ENCODE measurements around the gene OPTN. TPM values are rescaled to one million over a fixed set of nuclear protein-coding genes. Genes with fewer than 3 reads are reported as not detected.

The OPTN gene
- total and polyA plus RNA-seq, 2 experiments from 2014 or later = 48.7 to 79.4 TPM

DNA sequence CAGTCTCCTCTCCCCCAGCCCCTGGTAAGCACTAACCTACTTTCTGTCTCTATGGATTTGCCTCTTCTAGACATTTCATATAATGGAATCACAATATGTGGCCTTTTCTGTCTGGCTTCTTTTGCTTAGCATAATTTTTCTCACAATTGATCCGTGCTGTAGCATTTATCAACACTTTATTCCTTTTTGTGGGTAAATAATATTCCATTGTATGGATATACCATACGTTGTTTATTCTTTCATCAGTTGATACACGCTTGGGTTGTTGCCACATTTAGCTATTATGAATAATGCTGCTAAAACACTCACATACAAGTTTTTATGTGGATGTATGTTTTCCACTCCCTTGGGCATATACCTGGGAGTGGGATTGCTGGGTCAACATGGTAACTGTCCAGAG, 87.2 kb downstream of the OPTN start:
- Histone ChIP-seq H4K20me1 (ENCODE audit: insufficient read depth, poor library complexity, severe bottlenecking) (no peaks in the 10 kb centered on the region), H3K79me2 (no peaks in the 10 kb centered on the region), H3K27me3 (no peaks in the 10 kb centered on the region), H3K4me2 (no peak overlapping the region), H3K27ac (no peak overlapping the region), H2AFZ (no peak overlapping the region), H3K4me1 (ENCODE audit: insufficient read depth) (no peaks in the 10 kb centered on the region), H3K9me3 (ENCODE audit: low read depth) (no peaks in the 10 kb centered on the region), H3K9me2 (replicated peaks; ENCODE audit: insufficient read depth) (no peaks in the 10 kb centered on the region), H3K36me3 (replicated peaks; ENCODE audit: insufficient read depth, low read depth) (no peaks in the 10 kb centered on the region), H3K4me3 (no peak overlapping the region)
- DNase-seq (ENCODE audit: low spot score) = no peak
- TF ChIP-seq EZH2 (IDR thresholded peaks at IDR 0.05; ENCODE audit: borderline replicate concordance) = no peak
- TF ChIP-seq, protein P1, sequence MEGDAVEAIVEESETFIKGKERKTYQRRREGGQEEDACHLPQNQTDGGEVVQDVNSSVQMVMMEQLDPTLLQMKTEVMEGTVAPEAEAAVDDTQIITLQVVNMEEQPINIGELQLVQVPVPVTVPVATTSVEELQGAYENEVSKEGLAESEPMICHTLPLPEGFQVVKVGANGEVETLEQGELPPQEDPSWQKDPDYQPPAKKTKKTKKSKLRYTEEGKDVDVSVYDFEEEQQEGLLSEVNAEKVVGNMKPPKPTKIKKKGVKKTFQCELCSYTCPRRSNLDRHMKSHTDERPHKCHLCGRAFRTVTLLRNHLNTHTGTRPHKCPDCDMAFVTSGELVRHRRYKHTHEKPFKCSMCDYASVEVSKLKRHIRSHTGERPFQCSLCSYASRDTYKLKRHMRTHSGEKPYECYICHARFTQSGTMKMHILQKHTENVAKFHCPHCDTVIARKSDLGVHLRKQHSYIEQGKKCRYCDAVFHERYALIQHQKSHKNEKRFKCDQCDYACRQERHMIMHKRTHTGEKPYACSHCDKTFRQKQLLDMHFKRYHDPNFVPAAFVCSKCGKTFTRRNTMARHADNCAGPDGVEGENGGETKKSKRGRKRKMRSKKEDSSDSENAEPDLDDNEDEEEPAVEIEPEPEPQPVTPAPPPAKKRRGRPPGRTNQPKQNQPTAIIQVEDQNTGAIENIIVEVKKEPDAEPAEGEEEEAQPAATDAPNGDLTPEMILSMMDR (IDR thresholded peaks at IDR 0.05; ENCODE audit: poor library complexity) = no peak
- no peak for TF ChIP-seq EZH2phosphoT487 (IDR thresholded peaks at IDR 0.05; ENCODE audit: low read depth, severe bottlenecking, unreplicated experiment)
- 100% methylated on average over 3 of the region's 3 CpGs for WGBS (ENCODE audit: low lambda C conversion rate, missing lambda C conversion rate)

Small RNA genes within 50 kb of the gene (small RNA-seq; reads per million reads assigned to genes)
- not detected for gene SNRPGP5

Other genes with a start within 250 kb of the OPTN start
- gene CCDC3, start 98.5 kb upstream of the OPTN start, total RNA-seq = 10.5 and 13.6 TPM in 2 replicates
- gene CCDC3, start 98.5 kb upstream of the OPTN start, polyA plus RNA-seq = 10.4 and 14.7 TPM in 2 replicates
- 2.7 and 3.1 TPM in 2 replicates for gene MCM10, start 61.4 kb downstream of the OPTN start, total RNA-seq
- gene MCM10, start 61.4 kb downstream of the OPTN start, polyA plus RNA-seq = 3.6 and 4.7 TPM in 2 replicates
- gene UCMA, start 134.2 kb downstream of the OPTN start, total RNA-seq = not detected in 2 replicates
- gene UCMA, start 134.2 kb downstream of the OPTN start, polyA plus RNA-seq = not detected in 2 replicates
- gene PHYH, start 199.9 kb downstream of the OPTN start, total RNA-seq = 50.1 and 62.3 TPM in 2 replicates
- 64.0 and 83.7 TPM in 2 replicates for gene PHYH, start 199.9 kb downstream of the OPTN start, polyA plus RNA-seq
- 48.5 and 52.8 TPM in 2 replicates for gene SEPHS1, start 248.1 kb downstream of the OPTN start, total RNA-seq
- gene SEPHS1, start 248.1 kb downstream of the OPTN start, polyA plus RNA-seq = 41.5 and 45.9 TPM in 2 replicates

Measured in hepatocyte (in vitro differentiated cells).